ENCODE data around the gene KCTD2.

- TF ChIP-seq SP1 (CRISPR knock-in tag; IDR thresholded peaks at IDR 0.05): no peak
- TF ChIP-seq GTF2F1 (IDR thresholded peaks at IDR 0.05; ENCODE audit: low read depth, low read length): no peak
- no peak for TF ChIP-seq ESRRA (IDR thresholded peaks at IDR 0.05; ENCODE audit: borderline replicate concordance, low read depth)
- no peak for TF ChIP-seq CBX5 (IDR thresholded peaks at IDR 0.05; ENCODE audit: borderline replicate concordance, low read depth)
- no peak for TF ChIP-seq GATA2 (CRISPR knock-in tag; IDR thresholded peaks at IDR 0.05)
- no peak for TF ChIP-seq ZZZ3 (IDR thresholded peaks at IDR 0.05)
- TF ChIP-seq, protein P1, sequence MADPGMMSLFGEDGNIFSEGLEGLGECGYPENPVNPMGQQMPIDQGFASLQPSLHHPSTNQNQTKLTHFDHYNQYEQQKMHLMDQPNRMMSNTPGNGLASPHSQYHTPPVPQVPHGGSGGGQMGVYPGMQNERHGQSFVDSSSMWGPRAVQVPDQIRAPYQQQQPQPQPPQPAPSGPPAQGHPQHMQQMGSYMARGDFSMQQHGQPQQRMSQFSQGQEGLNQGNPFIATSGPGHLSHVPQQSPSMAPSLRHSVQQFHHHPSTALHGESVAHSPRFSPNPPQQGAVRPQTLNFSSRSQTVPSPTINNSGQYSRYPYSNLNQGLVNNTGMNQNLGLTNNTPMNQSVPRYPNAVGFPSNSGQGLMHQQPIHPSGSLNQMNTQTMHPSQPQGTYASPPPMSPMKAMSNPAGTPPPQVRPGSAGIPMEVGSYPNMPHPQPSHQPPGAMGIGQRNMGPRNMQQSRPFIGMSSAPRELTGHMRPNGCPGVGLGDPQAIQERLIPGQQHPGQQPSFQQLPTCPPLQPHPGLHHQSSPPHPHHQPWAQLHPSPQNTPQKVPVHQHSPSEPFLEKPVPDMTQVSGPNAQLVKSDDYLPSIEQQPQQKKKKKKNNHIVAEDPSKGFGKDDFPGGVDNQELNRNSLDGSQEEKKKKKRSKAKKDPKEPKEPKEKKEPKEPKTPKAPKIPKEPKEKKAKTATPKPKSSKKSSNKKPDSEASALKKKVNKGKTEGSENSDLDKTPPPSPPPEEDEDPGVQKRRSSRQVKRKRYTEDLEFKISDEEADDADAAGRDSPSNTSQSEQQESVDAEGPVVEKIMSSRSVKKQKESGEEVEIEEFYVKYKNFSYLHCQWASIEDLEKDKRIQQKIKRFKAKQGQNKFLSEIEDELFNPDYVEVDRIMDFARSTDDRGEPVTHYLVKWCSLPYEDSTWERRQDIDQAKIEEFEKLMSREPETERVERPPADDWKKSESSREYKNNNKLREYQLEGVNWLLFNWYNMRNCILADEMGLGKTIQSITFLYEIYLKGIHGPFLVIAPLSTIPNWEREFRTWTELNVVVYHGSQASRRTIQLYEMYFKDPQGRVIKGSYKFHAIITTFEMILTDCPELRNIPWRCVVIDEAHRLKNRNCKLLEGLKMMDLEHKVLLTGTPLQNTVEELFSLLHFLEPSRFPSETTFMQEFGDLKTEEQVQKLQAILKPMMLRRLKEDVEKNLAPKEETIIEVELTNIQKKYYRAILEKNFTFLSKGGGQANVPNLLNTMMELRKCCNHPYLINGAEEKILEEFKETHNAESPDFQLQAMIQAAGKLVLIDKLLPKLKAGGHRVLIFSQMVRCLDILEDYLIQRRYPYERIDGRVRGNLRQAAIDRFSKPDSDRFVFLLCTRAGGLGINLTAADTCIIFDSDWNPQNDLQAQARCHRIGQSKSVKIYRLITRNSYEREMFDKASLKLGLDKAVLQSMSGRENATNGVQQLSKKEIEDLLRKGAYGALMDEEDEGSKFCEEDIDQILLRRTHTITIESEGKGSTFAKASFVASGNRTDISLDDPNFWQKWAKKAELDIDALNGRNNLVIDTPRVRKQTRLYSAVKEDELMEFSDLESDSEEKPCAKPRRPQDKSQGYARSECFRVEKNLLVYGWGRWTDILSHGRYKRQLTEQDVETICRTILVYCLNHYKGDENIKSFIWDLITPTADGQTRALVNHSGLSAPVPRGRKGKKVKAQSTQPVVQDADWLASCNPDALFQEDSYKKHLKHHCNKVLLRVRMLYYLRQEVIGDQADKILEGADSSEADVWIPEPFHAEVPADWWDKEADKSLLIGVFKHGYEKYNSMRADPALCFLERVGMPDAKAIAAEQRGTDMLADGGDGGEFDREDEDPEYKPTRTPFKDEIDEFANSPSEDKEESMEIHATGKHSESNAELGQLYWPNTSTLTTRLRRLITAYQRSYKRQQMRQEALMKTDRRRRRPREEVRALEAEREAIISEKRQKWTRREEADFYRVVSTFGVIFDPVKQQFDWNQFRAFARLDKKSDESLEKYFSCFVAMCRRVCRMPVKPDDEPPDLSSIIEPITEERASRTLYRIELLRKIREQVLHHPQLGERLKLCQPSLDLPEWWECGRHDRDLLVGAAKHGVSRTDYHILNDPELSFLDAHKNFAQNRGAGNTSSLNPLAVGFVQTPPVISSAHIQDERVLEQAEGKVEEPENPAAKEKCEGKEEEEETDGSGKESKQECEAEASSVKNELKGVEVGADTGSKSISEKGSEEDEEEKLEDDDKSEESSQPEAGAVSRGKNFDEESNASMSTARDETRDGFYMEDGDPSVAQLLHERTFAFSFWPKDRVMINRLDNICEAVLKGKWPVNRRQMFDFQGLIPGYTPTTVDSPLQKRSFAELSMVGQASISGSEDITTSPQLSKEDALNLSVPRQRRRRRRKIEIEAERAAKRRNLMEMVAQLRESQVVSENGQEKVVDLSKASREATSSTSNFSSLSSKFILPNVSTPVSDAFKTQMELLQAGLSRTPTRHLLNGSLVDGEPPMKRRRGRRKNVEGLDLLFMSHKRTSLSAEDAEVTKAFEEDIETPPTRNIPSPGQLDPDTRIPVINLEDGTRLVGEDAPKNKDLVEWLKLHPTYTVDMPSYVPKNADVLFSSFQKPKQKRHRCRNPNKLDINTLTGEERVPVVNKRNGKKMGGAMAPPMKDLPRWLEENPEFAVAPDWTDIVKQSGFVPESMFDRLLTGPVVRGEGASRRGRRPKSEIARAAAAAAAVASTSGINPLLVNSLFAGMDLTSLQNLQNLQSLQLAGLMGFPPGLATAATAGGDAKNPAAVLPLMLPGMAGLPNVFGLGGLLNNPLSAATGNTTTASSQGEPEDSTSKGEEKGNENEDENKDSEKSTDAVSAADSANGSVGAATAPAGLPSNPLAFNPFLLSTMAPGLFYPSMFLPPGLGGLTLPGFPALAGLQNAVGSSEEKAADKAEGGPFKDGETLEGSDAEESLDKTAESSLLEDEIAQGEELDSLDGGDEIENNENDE (IDR thresholded peaks at IDR 0.05; ENCODE audit: low read depth, low read length): no peak
- TF ChIP-seq ZNF217 (CRISPR knock-in tag; IDR thresholded peaks at IDR 0.05): no peak
Measured at GRCh38 chr17:75059369-75060345, 12.6 kb downstream of the KCTD2 start.
